A673 (cell line): ENCODE measurements around the gene CEP20. TPM values are rescaled to one million over a fixed set of nuclear protein-coding genes. Genes with fewer than 3 reads are reported as not detected.

ENCODE experiments used
- BruUV-seq: library from RNA; stranded (reverse); fragments of 400-500 nt; replicated peaks from 2 replicates; lab custom pipeline; 2021; lab: Mats Ljungman, UMichigan
- CTCF ChIA-PET: fragments of 300-600 bp; sonication (Branson Sonifier 250); formaldehyde crosslinking; loops from one replicate; lab custom pipeline; 2022; ENCODE audit warnings: antibody characterized with exemption; lab: Charles Lee
- POLR2A ChIA-PET: fragments of 300-600 bp; sonication (Branson Sonifier 250); formaldehyde crosslinking; loops from one replicate; lab custom pipeline; 2022; ENCODE audit warnings: antibody characterized with exemption; ENCODE audit not compliant: low non-redundant PET; lab: Charles Lee
- DNase-seq: peaks from one replicate; pipeline ENCODE4 v3.0.0-alpha.2; 2015; ENCODE audit warnings: low spot score
- H3K27ac ChIP-seq: fragments of 200-600 bp; sonication (generic); 2 replicates; pipeline ENCODE4 v1.5.1; 2016; ENCODE audit warnings: mixed run types, low read depth, mild to moderate bottlenecking, mixed read lengths, antibody characterized with exemption, low read length; ENCODE audit not compliant: poor library complexity, severe bottlenecking
- H3K27me3 ChIP-seq: fragments of 200-600 bp; sonication (generic); replicated peaks from 2 replicates; pipeline ENCODE4 v1.6.1; 2017; ENCODE audit warnings: mixed run types, low read depth, mild to moderate bottlenecking, mixed read lengths, antibody characterized with exemption, low read length; ENCODE audit not compliant: insufficient read depth, poor library complexity
- H3K36me3 ChIP-seq: fragments of 200-600 bp; sonication (generic); 2 replicates; pipeline ENCODE4 v1.6.1; 2016; ENCODE audit warnings: mixed run types, mild to moderate bottlenecking, mixed read lengths, antibody characterized with exemption, low read length; ENCODE audit not compliant: insufficient read depth, poor library complexity, severe bottlenecking
- H3K4me1 ChIP-seq: fragments of 200-600 bp; sonication (generic); 2 replicates; pipeline ENCODE4 v1.6.1; 2017; ENCODE audit warnings: mixed run types, mild to moderate bottlenecking, mixed read lengths, antibody characterized with exemption, low read length; ENCODE audit not compliant: insufficient read depth, poor library complexity, severe bottlenecking
- H3K4me3 ChIP-seq: fragments of 200-600 bp; sonication (generic); 2 replicates; pipeline ENCODE4 v1.5.1; 2016; ENCODE audit warnings: low read depth, mixed run types, mild to moderate bottlenecking, mixed read lengths, low read length; ENCODE audit not compliant: poor library complexity, severe bottlenecking
- H3K9me3 ChIP-seq: fragments of 200-600 bp; sonication (generic); 2 replicates; pipeline ENCODE4 v1.6.1; 2016; ENCODE audit warnings: mixed run types, low read depth, mild to moderate bottlenecking, mixed read lengths, antibody characterized with exemption, low read length; ENCODE audit not compliant: poor library complexity, severe bottlenecking
- CTCF ChIP-seq: fragments of 300-800, 200-600 bp; sonication (generic); conservative IDR thresholded peaks from 2 replicates; pipeline ENCODE4 v1.5.1; 2017; ENCODE audit warnings: low read depth, mild to moderate bottlenecking, antibody characterized with exemption, low read length, moderate library complexity, mixed read lengths
- EZH2 ChIP-seq: fragments of 200-600 bp; sonication (generic); IDR thresholded peaks from 2 replicates; pipeline ENCODE4 v1.6.1; 2017; ENCODE audit warnings: borderline replicate concordance, low read depth, mild to moderate bottlenecking, mixed read lengths, antibody characterized with exemption, low read length; ENCODE audit not compliant: poor library complexity, severe bottlenecking
- intact Hi-C: fragments of 100-400 bp; cut with micrococcal nuclease; formaldehyde crosslinking; loops from one replicate; pipeline ENCODE4 v1.10.0; 2022; ENCODE audit not compliant: unreplicated experiment
- total RNA-seq: library from RNA; stranded (reverse); gene quantifications from 2 replicates; pipeline ENCODE4 v1.2.3, GENCODE V29; 2021

The CEP20 gene
- total RNA-seq, 1 experiment from 2014 or later = 51.0 TPM

- Histone ChIP-seq H3K9me3 (no peaks in the 10 kb centered on the region), H3K36me3 (no peaks in the 10 kb centered on the region), H3K27ac (no peak overlapping the region), H3K4me3 (no peak overlapping the region), H3K27me3 (no peaks in the 10 kb centered on the region), H3K4me1 (no peaks in the 10 kb centered on the region)
- POLR2A ChIA-PET = interaction anchor here (0.6 kb wide), 1 partner anchor 12 kb away, joined by 9 read pairs; no protein-coding TSS in a partner anchor
- CTCF ChIA-PET = no interaction called here
- DNase-seq = no peak
- intact Hi-C loops = no loop called here
- BruUV-seq = no TSS peak
- TF ChIP-seq CTCF (no peak), EZH2 (no peak)
These were observed 45.4 kb upstream of the CEP20 start for GRCh38 chr16:15933781-15934180.

GRCh38 chr16:15932939-15933338 lies 44.5 kb upstream of the CEP20 start:
- ChIA-PET POLR2A (no interaction called here), CTCF (no interaction called here)
- TF ChIP-seq EZH2 (no peak), CTCF (no peak)
- Histone ChIP-seq H3K4me3 (no peak overlapping the region), H3K36me3 (no peaks in the 10 kb centered on the region), H3K27ac (no peak overlapping the region), H3K27me3 (no peaks in the 10 kb centered on the region), H3K4me1 (no peaks in the 10 kb centered on the region), H3K9me3 (no peaks in the 10 kb centered on the region)
- intact Hi-C loops = no loop called here
- DNase-seq = no peak
- no TSS peak for BruUV-seq

- Histone ChIP-seq H3K4me3 (no peak overlapping the region), H3K36me3 (no peaks in the 10 kb centered on the region), H3K9me3 (no peaks in the 10 kb centered on the region), H3K27me3 (no peaks in the 10 kb centered on the region), H3K4me1 (no peaks in the 10 kb centered on the region), H3K27ac (no peak overlapping the region)
- TF ChIP-seq EZH2 (no peak), CTCF (no peak)
- intact Hi-C loops = no loop called here
- BruUV-seq = no TSS peak
- ChIA-PET CTCF (no interaction called here), POLR2A (no interaction called here)
- DNase-seq = no peak
These were observed 40.1 kb upstream of the CEP20 start for GRCh38 chr16:15928261-15929104.
